ENCODE data around the gene CRAMP1. TPM values are rescaled to one million over a fixed set of nuclear protein-coding genes. Genes with fewer than 3 reads are reported as not detected.

Gene CRAMP1
- total and polyA plus RNA-seq, 2 of the 8 experiments (the other 6 are each of a cell fraction or from before 2014, with no cell fraction given), result 19.2 to 23.2 TPM

GRCh38 chr16:1666316-1666715 is 54.2 kb downstream of the CRAMP1 start (continued):
- TF ChIP-seq PHF8 (conservative IDR thresholded peaks at IDR 0.05; ENCODE audit: low read depth, low read length) (no peak), CHD2 (IDR thresholded peaks at IDR 0.05; ENCODE audit: low read length) (no peak), ZNF274 (IDR thresholded peaks at IDR 0.05; ENCODE audit: borderline replicate concordance, extremely low read depth, low read length) (no peak)
